GM13977 (cell line): ENCODE measurements around the gene SLC1A5.

Source experiments
- DNase-seq: peaks from one replicate; pipeline ENCODE4 v3.0.0; 2012; ENCODE audit warnings: low spot score
- CTCF ChIP-seq: IDR thresholded peaks from 2 replicates; pipeline ENCODE4 v1.5.1; 2012; ENCODE audit warnings: mild to moderate bottlenecking, control low read depth; ENCODE audit not compliant: insufficient read depth; ENCODE audit errors: extremely low read depth, missing control alignments
- in situ Hi-C: fragments of 300-500 bp; cut with MboI; formaldehyde crosslinking; loops from one replicate; pipeline ENCODE4 v1.12.0; 2022; ENCODE audit warnings: low sequenced_read_pairs, low pct_unique_long_range_greater_than_20kb, mixed read lengths, inconsistent platforms; ENCODE audit not compliant: unreplicated experiment

SLC1A5 gene

DNA sequence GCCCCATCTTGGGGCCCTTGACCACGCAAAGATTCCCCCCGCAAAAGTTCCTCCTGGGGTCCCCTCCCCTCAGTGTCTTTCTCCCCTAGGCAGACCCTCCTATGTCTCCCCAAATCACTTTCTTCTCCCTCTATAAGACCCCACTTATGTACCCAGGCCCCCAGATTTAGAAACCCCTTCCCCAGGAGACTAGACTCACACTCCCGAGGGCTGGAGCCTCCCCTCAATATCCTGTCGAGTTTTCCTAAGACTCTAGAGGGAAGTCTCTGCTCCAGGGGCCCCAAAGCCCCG lies 1.4 kb downstream of the SLC1A5 start:
- no peak for DNase-seq
- in situ Hi-C loops: no loop called here
- no peak for TF ChIP-seq CTCF

- peak; percentile 84 for DNase-seq
- no peak for TF ChIP-seq CTCF
- in situ Hi-C loops: no loop called here
Measured at GRCh38 chr19:46786236-46787039, 2.0 kb downstream of the SLC1A5 start.

DNA sequence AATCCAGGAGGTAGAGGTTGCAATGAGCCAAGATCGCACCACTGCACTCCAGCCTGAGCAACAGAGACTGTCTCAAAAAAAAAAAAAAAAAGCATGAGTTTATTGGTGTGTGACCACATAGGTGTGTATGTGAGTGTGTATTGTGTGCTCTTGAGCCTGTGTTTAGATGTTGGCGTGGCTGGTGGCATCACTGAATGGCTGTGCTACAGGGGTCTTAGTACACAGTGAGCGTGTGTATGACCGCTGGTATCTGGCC lies 2.5 kb downstream of the SLC1A5 start:
- in situ Hi-C loops: no loop called here
- no peak for DNase-seq
- no peak for TF ChIP-seq CTCF

DNA sequence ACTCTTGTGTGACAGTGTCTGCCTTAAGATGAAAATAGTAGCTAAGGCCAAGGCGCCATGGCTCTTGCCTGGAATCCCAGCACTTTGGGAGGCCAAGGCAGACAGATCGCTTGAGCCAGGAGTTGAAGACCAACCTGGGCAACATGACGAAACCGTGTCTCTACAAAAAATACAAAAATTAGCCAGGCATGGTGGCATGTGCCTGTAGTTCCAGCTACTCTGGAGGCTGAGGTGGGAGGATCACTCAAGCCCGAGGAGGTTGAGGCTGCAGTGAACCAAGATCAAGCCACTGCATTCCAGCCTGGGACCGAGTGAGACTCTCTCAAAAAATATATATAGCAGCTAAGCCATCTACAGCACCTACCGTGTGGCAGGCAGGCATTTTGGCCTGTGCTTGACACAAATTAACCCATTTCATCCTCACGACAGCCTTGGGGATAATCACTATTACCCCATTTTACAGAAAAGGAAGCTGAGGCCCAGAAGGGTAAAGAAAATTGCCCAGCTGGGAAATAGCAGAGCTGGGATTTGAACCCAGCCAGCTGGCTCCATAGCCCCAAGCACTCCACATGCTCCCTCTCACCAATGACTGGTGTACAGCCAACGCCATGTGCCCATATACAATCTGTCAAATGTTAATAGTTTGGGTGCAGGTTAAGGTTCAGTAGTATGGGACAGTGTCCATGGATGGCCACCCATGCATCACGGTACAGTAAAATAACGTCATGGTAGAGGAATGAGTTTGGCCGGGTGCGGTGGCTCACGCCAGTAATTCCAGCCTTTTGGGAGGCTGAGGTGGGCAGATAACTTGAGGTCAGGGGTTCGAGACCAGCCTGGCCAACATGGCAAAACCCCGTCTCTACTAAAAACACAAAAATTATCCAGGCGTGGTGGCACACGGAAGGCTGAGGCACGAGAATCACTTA lies 3.1 kb downstream of the SLC1A5 start:
- DNase-seq: no peak
- in situ Hi-C loops: no loop called here
- TF ChIP-seq CTCF: no peak

- TF ChIP-seq CTCF: peak; percentile 35
- in situ Hi-C loops: no loop called here
- peak; percentile 78 for DNase-seq
Measured at GRCh38 chr19:46784262-46785053, 3.9 kb downstream of the SLC1A5 start.

DNA sequence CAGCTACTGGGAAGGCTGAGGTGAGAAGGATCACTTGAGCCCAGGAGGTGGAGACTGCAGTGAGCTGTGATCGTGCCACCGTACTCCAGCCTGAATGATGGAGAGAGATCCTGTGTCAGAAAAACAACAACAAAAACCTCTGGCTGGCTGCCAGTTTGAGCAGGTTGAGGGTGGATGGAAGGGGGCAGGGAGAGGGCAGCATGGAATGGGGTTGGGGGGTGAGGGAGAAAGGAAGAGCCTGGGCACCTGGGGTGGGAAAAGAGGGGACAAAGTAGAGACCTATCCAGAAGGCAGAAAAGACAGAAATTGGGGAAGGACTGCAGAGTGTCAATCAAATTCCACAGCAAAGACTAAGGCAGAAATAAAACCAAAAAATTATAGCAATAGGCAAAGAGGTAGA lies 4.7 kb downstream of the SLC1A5 start:
- no peak for TF ChIP-seq CTCF
- in situ Hi-C loops: no loop called here

More for the DNA sequence above, 4.7 kb downstream of the SLC1A5 start:
- DNase-seq: no peak
